Calu3 (cell line): ENCODE results near the gene ABCG4. TPM values are rescaled to one million over a fixed set of nuclear protein-coding genes. Genes with fewer than 3 reads are reported as not detected.

Source experiments
- BruUV-seq: library from RNA; stranded (reverse); fragments of 400-500 nt; replicated peaks from 2 replicates; lab custom pipeline; 2021; lab: Mats Ljungman, UMichigan
- CTCF ChIA-PET: fragments of 300-600 bp; sonication (Branson Sonifier 250); formaldehyde crosslinking; loops from one replicate; lab custom pipeline; 2022; ENCODE audit warnings: antibody characterized with exemption; lab: Charles Lee
- DNase-seq: peaks from one replicate; pipeline ENCODE4 v3.0.0; 2022
- H3K27ac Mint-ChIP-seq: one replicate; pipeline ENCODE4 v1.8.0; 2022; ENCODE audit warnings: mixed read lengths; ENCODE audit not compliant: unreplicated experiment
- H3K27me3 Mint-ChIP-seq: one replicate; pipeline ENCODE4 v1.8.0; 2022; ENCODE audit warnings: mixed read lengths; ENCODE audit not compliant: unreplicated experiment
- H3K36me3 Mint-ChIP-seq: one replicate; pipeline ENCODE4 v1.8.0; 2022; ENCODE audit warnings: mild to moderate bottlenecking, moderate library complexity, mixed read lengths; ENCODE audit not compliant: insufficient read depth, unreplicated experiment
- H3K4me1 Mint-ChIP-seq: one replicate; pipeline ENCODE4 v1.8.0; 2022; ENCODE audit warnings: mild to moderate bottlenecking, low read depth, mixed read lengths; ENCODE audit not compliant: unreplicated experiment
- H3K4me3 Mint-ChIP-seq: one replicate; pipeline ENCODE4 v1.8.0; 2022; ENCODE audit warnings: mild to moderate bottlenecking, low read depth, moderate library complexity, mixed read lengths; ENCODE audit not compliant: unreplicated experiment
- H3K9me3 Mint-ChIP-seq: one replicate; pipeline ENCODE4 v1.8.0; 2022; ENCODE audit warnings: low read depth, mixed read lengths; ENCODE audit not compliant: unreplicated experiment
- intact Hi-C: fragments of 100-400 bp; cut with micrococcal nuclease; formaldehyde crosslinking; loops from one replicate; pipeline ENCODE4 v1.10.0; 2022; ENCODE audit not compliant: unreplicated experiment
- total RNA-seq: library from RNA; stranded (reverse); gene quantifications from 2 replicates; pipeline ENCODE4 v1.2.3, GENCODE V29; 2022
- TF ChIP-seq, protein P1 (sequence below): fragments of 200-600 bp; IDR thresholded peaks from one replicate; pipeline ENCODE4 v1.8.0; 2022; ENCODE audit warnings: antibody characterized with exemption; ENCODE audit not compliant: unreplicated experiment

Gene ABCG4
- total RNA-seq, 1 experiment from 2014 or later, result not detected

DNA sequence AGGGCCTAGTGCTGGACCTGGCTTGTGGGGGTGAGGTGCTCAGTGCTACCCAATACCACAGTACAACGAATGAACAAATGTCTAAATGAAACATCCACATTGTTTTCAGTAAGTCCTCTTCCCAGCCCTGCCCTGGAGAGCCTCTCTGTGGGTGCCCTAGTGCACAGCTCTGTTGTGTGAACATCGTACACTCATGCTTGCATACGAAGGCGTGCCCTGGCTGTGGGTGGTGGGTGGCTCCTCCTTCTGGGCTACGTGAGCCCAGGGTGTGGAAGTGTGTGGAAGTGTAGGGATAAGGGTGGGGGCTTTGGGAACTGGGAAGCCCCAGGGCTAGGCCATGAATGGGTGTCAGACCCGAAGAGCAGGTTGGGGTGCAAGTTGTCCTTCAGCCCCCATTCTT lies 19.1 kb downstream of the ABCG4 start:
- Mint-ChIP-seq H3K4me1 (no peaks in the 10 kb centered on the region), H3K27me3 (no peaks in the 10 kb centered on the region), H3K36me3 (peaks cover 15% of the 10 kb centered on the region), H3K27ac (peak overlapping the region; percentile 10), H3K4me3 (peak overlapping the region; percentile 69), H3K9me3 (no peaks in the 10 kb centered on the region)
- CTCF ChIA-PET, result no interaction called here
- no peak for DNase-seq
- intact Hi-C loops, result no loop called here
- TF ChIP-seq, protein P1, sequence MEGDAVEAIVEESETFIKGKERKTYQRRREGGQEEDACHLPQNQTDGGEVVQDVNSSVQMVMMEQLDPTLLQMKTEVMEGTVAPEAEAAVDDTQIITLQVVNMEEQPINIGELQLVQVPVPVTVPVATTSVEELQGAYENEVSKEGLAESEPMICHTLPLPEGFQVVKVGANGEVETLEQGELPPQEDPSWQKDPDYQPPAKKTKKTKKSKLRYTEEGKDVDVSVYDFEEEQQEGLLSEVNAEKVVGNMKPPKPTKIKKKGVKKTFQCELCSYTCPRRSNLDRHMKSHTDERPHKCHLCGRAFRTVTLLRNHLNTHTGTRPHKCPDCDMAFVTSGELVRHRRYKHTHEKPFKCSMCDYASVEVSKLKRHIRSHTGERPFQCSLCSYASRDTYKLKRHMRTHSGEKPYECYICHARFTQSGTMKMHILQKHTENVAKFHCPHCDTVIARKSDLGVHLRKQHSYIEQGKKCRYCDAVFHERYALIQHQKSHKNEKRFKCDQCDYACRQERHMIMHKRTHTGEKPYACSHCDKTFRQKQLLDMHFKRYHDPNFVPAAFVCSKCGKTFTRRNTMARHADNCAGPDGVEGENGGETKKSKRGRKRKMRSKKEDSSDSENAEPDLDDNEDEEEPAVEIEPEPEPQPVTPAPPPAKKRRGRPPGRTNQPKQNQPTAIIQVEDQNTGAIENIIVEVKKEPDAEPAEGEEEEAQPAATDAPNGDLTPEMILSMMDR, result no peak
- BruUV-seq, result no TSS peak

DNA sequence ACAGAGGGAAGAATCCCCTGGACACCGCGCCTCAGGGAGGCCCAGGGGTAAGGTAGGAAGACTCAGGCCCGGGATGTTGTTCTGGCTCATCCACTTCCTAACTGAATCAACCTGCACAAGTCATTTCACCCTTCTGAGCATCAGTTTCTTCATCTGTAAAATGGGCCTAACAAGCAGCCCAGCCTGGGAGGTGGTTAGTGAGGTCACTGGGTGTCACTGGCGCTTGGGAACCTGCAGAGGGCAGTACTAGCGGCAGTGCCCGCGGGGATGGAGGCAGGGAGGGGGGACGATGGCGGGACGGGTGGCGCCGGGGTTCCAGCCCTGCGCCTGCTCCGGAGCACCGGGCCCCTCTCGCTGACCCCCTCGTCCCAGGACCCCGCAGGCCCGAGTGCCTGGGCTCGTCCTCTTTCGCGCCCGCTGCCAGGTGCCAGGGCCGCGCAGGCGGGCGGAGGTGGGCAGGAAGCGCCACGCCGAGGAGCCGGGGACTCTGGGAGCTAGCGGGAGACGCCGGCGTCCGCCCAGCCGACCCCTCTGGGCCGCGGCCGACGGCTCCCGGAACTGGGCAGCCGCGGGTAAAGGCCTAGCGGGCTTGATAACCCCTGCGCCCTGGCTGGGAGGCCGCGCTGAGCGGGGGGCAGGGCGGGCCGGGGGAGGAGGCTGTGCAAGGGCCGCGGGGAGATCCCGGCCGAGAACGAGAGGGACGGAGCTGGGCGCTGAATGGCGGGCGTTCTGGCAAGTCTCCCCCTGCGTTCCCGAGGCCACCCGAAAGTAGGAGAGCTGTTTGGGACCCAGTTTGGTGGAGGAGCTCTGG lies 19.8 kb downstream of the ABCG4 start, which contains the start of gene NLRX1:
Gene NLRX1 (plus strand): TSS at position 255 of the 811 bp plus-strand sequence. CDS start 2,679 bp downstream, outside the sequence.
- intact Hi-C loops, result no loop called here
- peak within 1 kb of the TSS; percentile 54 for H3K27ac Mint-ChIP-seq
- no peaks in the 10 kb centered on the region for H3K27me3 Mint-ChIP-seq
- DNase-seq, result peak; percentile 81
- H3K36me3 Mint-ChIP-seq, result peaks cover 15% of the 10 kb centered on the region
- TF ChIP-seq, protein P1, result peak; percentile 48
- no peaks in the 10 kb centered on the region for H3K9me3 Mint-ChIP-seq
- no TSS peak for BruUV-seq
- H3K4me1 Mint-ChIP-seq, result no peaks in the 10 kb centered on the region
- H3K4me3 Mint-ChIP-seq, result peak within 1 kb of the TSS; percentile 69
- CTCF ChIA-PET, result interaction anchor here (0.7 to 1.0 kb wide), 5 partner anchors 9 to 126 kb away, joined by 3 to 6 read pairs (median 4); partner anchors contain the start of gene ABCG4

DNA sequence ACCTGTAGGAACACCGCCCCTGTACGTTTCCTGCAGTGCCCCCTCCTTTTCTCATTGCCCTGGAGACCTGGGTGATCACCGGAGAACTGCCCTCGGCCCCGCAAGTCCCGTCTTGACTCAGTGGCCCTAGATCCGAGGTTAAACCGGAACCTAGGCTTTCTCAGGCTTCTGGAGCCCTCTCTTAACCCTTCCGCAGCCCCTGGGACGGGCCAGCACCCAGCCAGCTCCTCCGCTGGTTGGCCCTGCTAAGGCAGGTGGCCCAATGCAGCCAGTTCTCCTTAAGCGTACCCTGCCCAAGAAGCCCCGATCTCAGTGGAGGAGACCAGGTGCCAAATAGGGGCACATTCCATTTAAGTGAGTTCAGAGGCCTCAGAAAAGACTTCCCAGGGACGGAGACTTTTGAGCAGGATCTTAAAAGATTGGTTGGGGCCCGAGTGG lies 20.4 kb downstream of the ABCG4 start:
- TF ChIP-seq, protein P1, result no peak
- H3K4me3 Mint-ChIP-seq, result peak overlapping the region; percentile 69
- no peaks in the 10 kb centered on the region for H3K9me3 Mint-ChIP-seq
- intact Hi-C loops, result no loop called here
- H3K27me3 Mint-ChIP-seq, result no peaks in the 10 kb centered on the region
- H3K36me3 Mint-ChIP-seq, result peaks cover 15% of the 10 kb centered on the region
- peak overlapping the region; percentile 54 for H3K27ac Mint-ChIP-seq
- DNase-seq, result peak; percentile 40
- no peaks in the 10 kb centered on the region for H3K4me1 Mint-ChIP-seq
- CTCF ChIA-PET, result interaction anchor here (0.7 to 1.0 kb wide), 5 partner anchors 10 to 126 kb away, joined by 3 to 6 read pairs (median 4); partner anchors contain the start of gene ABCG4
- BruUV-seq, result no TSS peak

DNA sequence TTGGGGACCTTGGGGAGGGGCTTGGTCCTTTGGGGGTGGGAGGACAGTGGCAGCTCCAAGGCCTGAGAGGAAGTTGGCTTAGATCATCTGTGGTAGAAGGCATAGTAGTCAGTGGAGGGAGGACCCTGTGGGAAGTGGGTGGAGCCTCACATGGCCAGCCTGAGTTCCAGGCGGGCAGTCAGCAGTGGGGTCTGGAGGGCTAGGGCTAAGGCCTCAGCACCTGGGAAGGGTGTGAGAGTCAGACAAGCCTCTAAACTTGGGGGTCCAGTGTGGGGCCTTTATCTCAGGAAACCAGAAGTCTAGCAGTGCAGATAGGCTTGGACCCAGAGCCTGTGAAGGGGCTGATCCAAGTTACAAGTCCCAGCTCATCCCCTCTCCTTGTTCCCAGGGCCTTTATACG lies 23.7 kb downstream of the ABCG4 start:
- no peak overlapping the region for H3K27ac Mint-ChIP-seq
- peaks cover 15% of the 10 kb centered on the region for H3K36me3 Mint-ChIP-seq
- H3K27me3 Mint-ChIP-seq, result no peaks in the 10 kb centered on the region
- DNase-seq, result no peak
- CTCF ChIA-PET, result no interaction called here
- no peaks in the 10 kb centered on the region for H3K9me3 Mint-ChIP-seq
- no peak overlapping the region for H3K4me3 Mint-ChIP-seq
- H3K4me1 Mint-ChIP-seq, result no peaks in the 10 kb centered on the region
- TF ChIP-seq, protein P1, result no peak
- intact Hi-C loops, result no loop called here
- no TSS peak for BruUV-seq
